ENCODE data around the gene BCL11B. TPM values are rescaled to one million over a fixed set of nuclear protein-coding genes. Genes with fewer than 3 reads are reported as not detected.
A peak's percentile ranks its signal among the peaks of the same experiment; 100 is the strongest.

The BCL11B gene
- total RNA-seq, 1 experiment from 2014 or later: 0.84 TPM

DNA sequence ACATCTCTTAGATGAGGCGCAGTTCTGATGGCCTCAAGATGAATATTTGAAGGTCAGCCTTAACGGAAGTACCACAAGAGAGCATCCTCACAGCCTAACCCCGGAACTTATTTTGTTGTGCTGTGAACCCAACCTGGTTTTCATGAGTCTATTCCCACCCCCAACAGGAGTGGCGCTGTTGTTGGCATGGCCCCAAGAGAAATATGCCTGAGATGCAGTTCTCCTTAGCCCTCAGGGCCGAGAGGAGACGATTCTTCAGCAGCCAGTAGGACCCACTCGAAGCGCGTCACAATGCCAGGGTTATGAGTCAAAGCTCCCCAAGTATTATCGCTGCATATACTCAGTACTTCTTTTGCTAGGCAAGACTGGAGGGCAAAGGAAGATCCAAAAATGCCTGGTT, 24.5 kb upstream of the BCL11B start:
- peaks cover 10% of the 10 kb centered on the region for H3K9me3 Mint-ChIP-seq (ENCODE audit: unreplicated experiment)
- intact Hi-C loops (cut with micrococcal nuclease): no loop called here
- BruUV-seq (replicated peaks): no TSS peak
- no peaks in the 10 kb centered on the region for H3K36me3 Mint-ChIP-seq (ENCODE audit: insufficient read depth, unreplicated experiment)
- ChIA-PET POLR2A (no interaction called here), CTCF (interaction anchor here (0.6 kb wide), 1 partner anchor 1893 kb away, joined by 3 read pairs; no protein-coding TSS in a partner anchor)
- no peak overlapping the region for H3K27ac Mint-ChIP-seq (ENCODE audit: low read depth, unreplicated experiment)
- TF ChIP-seq, protein P1, sequence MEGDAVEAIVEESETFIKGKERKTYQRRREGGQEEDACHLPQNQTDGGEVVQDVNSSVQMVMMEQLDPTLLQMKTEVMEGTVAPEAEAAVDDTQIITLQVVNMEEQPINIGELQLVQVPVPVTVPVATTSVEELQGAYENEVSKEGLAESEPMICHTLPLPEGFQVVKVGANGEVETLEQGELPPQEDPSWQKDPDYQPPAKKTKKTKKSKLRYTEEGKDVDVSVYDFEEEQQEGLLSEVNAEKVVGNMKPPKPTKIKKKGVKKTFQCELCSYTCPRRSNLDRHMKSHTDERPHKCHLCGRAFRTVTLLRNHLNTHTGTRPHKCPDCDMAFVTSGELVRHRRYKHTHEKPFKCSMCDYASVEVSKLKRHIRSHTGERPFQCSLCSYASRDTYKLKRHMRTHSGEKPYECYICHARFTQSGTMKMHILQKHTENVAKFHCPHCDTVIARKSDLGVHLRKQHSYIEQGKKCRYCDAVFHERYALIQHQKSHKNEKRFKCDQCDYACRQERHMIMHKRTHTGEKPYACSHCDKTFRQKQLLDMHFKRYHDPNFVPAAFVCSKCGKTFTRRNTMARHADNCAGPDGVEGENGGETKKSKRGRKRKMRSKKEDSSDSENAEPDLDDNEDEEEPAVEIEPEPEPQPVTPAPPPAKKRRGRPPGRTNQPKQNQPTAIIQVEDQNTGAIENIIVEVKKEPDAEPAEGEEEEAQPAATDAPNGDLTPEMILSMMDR (IDR thresholded peaks at IDR 0.05; ENCODE audit: unreplicated experiment): no peak
- peaks cover 27% of the 10 kb centered on the region for H3K27me3 Mint-ChIP-seq (ENCODE audit: insufficient read depth, unreplicated experiment)
- DNase-seq (ENCODE audit: unreplicated experiment): peak; percentile 5
- H3K4me3 Mint-ChIP-seq (ENCODE audit: unreplicated experiment): no peak overlapping the region
- H3K4me1 Mint-ChIP-seq (ENCODE audit: insufficient read depth, unreplicated experiment): no peaks in the 10 kb centered on the region

GRCh38 chr14:99289394-99290189, 17.6 kb upstream of the BCL11B start:
- H3K36me3 Mint-ChIP-seq (ENCODE audit: insufficient read depth, unreplicated experiment): no peaks in the 10 kb centered on the region
- no peak overlapping the region for H3K4me3 Mint-ChIP-seq (ENCODE audit: unreplicated experiment)
- H3K27me3 Mint-ChIP-seq (ENCODE audit: insufficient read depth, unreplicated experiment): peaks cover 16% of the 10 kb centered on the region
- no TSS peak for BruUV-seq (replicated peaks)
- ChIA-PET POLR2A (no interaction called here), CTCF (no interaction called here)
- TF ChIP-seq, protein P1 (IDR thresholded peaks at IDR 0.05; ENCODE audit: unreplicated experiment): no peak
- intact Hi-C loops (cut with micrococcal nuclease): no loop called here
- DNase-seq (ENCODE audit: unreplicated experiment): no peak
- no peaks in the 10 kb centered on the region for H3K4me1 Mint-ChIP-seq (ENCODE audit: insufficient read depth, unreplicated experiment)
- H3K9me3 Mint-ChIP-seq (ENCODE audit: unreplicated experiment): no peaks in the 10 kb centered on the region
- no peak overlapping the region for H3K27ac Mint-ChIP-seq (ENCODE audit: low read depth, unreplicated experiment)

DNA sequence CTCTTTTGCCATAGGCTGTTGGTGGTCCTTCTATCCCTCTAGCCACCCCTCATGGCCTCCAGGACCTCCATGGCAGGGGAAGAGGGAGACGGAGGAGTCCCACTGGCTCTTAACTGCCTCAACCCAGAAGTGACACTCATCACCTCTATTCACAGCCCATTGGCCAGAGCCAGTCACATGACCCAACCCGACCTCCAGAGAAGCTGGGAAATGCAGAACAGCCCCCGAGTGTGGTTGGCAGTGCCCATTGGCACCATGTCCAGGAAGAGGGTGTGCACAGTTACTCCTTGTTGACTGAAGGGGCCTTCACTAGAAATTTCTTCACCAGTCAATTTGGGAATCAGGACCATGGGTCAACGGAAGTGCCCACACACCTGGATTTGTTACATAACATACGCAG, 17.0 kb upstream of the BCL11B start:
- TF ChIP-seq, protein P1 (IDR thresholded peaks at IDR 0.05; ENCODE audit: unreplicated experiment): no peak
- H3K4me3 Mint-ChIP-seq (ENCODE audit: unreplicated experiment): no peak overlapping the region
- intact Hi-C loops (cut with micrococcal nuclease): no loop called here
- no TSS peak for BruUV-seq (replicated peaks)
- no peaks in the 10 kb centered on the region for H3K4me1 Mint-ChIP-seq (ENCODE audit: insufficient read depth, unreplicated experiment)
- peaks cover 16% of the 10 kb centered on the region for H3K27me3 Mint-ChIP-seq (ENCODE audit: insufficient read depth, unreplicated experiment)
- no peaks in the 10 kb centered on the region for H3K9me3 Mint-ChIP-seq (ENCODE audit: unreplicated experiment)
- ChIA-PET CTCF (no interaction called here), POLR2A (interaction anchor here (0.5 kb wide), 1 partner anchor 1918 kb away, joined by 3 read pairs; no protein-coding TSS in a partner anchor)
- DNase-seq (ENCODE audit: unreplicated experiment): no peak
- H3K36me3 Mint-ChIP-seq (ENCODE audit: insufficient read depth, unreplicated experiment): no peaks in the 10 kb centered on the region
- H3K27ac Mint-ChIP-seq (ENCODE audit: low read depth, unreplicated experiment): no peak overlapping the region

DNA sequence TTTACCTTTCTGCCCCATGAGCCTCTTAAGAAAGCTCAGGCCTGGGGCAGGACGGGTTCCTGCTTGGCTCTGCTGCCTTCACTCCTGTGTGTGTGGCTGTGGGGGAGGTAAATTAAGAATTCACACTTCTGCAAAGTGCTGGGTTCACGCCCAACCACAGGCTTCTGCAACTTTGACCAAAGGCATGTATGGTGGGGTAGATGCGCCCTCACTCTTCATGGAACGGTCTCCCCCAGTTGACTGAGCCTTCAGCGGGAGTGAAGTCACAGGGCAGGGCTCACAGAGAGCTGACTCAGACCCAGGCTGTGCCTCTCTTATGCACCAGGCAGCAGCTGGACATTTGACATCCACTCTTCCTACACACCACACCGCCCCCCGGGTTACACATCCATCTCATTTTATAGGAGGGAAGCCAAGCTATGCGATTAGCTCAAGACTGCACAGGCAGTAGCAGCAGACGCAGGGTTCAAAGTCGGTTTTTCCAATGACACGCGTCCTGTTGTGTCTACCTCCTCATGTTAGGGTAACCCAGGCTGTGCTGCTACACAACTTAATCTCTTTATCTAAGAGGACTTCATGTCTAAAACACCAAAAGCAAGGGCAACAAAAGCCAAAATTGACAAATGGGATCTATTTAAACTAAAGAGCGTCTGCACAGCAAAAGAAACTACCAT, 15.4 kb upstream of the BCL11B start:
- H3K9me3 Mint-ChIP-seq (ENCODE audit: unreplicated experiment): no peaks in the 10 kb centered on the region
- no peak overlapping the region for H3K27ac Mint-ChIP-seq (ENCODE audit: low read depth, unreplicated experiment)
- intact Hi-C loops (cut with micrococcal nuclease): no loop called here
- TF ChIP-seq, protein P1 (IDR thresholded peaks at IDR 0.05; ENCODE audit: unreplicated experiment): no peak
- POLR2A ChIA-PET: no interaction called here
- no TSS peak for BruUV-seq (replicated peaks)
- CTCF ChIA-PET: interaction anchor here (0.7 kb wide), 1 partner anchor 107 kb away, joined by 3 read pairs; no protein-coding TSS in a partner anchor
- H3K27me3 Mint-ChIP-seq (ENCODE audit: insufficient read depth, unreplicated experiment): peaks cover 16% of the 10 kb centered on the region
- DNase-seq (ENCODE audit: unreplicated experiment): no peak
- no peaks in the 10 kb centered on the region for H3K4me1 Mint-ChIP-seq (ENCODE audit: insufficient read depth, unreplicated experiment)
- H3K4me3 Mint-ChIP-seq (ENCODE audit: unreplicated experiment): no peak overlapping the region
- H3K36me3 Mint-ChIP-seq (ENCODE audit: insufficient read depth, unreplicated experiment): no peaks in the 10 kb centered on the region

All from MCF 10A (cell line).